Vagina (tissue), 2 donors: Measurements from ENCODE around the gene TIGD4. TPM values are rescaled to one million over a fixed set of nuclear protein-coding genes. Genes with fewer than 3 reads are reported as not detected.

ENCODE experiments used
- DNase-seq, 2 donors: peaks; one replicate each; pipeline ENCODE4 v3.0.0-alpha.2; 2017; ENCODE audit errors: extremely low spot score in 2 of 2
- H3K27ac ChIP-seq: fragments of 200-600 bp; sonication (generic); one replicate; pipeline ENCODE4 v1.5.1; 2019
- H3K27me3 ChIP-seq: fragments of 200-600 bp; sonication (generic); one replicate; pipeline ENCODE4 v1.5.1; 2019
- H3K36me3 ChIP-seq, 2 donors: fragments of 200-600 bp; sonication (generic); one replicate each; pipeline ENCODE4 v1.5.1; 2017 to 2019
- H3K4me1 ChIP-seq: fragments of 200-600 bp; sonication (generic); one replicate; pipeline ENCODE4 v1.5.1; 2019
- H3K4me3 ChIP-seq, 2 donors: fragments of 200-600 bp; sonication (generic); 1 replicate in 1 of 2; 2 replicates in 1 of 2; pipeline ENCODE4 v1.5.1; 2016 to 2019
- H3K9me3 ChIP-seq: fragments of 200-600 bp; sonication (generic); one replicate; pipeline ENCODE4 v1.5.1; 2019
- POLR2A ChIP-seq, 2 donors: fragments of 450-650 bp; IDR thresholded peaks; one replicate each; pipeline ENCODE4 v1.6.1; 2017; ENCODE audit warnings: antibody characterized with exemption in 2 of 2, mild to moderate bottlenecking in 2 of 2, moderate library complexity in 2 of 2
- POLR2AphosphoS5 ChIP-seq, 2 donors: sonication (generic); formaldehyde crosslinking; IDR thresholded peaks; one replicate each; pipeline ENCODE4 v1.9.0; 2017; ENCODE audit warnings: antibody characterized with exemption in 2 of 2, mild to moderate bottlenecking in 2 of 2, low read depth in 1 of 2; ENCODE audit not compliant: insufficient read depth in 1 of 2
- intact Hi-C: fragments of 100-400 bp; cut with DNase I; formaldehyde crosslinking; loops from one replicate; pipeline ENCODE4 v1.15.1; 2023
- total RNA-seq: library from RNA; depleted of rRNA; stranded (reverse); fragments of >200 nt; gene quantifications from one replicate; pipeline ENCODE4 v1.2.3, GENCODE V29; 2016
- TF ChIP-seq, protein P1 (sequence below), 3 experiments: fragments of 450-650 bp in 2 of 3; fragments of 200-600 bp in 1 of 3; sonication (generic) in 1 of 3; IDR thresholded peaks; one replicate each; pipeline ENCODE4 v1.5.1; 2017 to 2019; ENCODE audit warnings: antibody characterized with exemption in 3 of 3, mild to moderate bottlenecking in 2 of 3, moderate library complexity in 2 of 3

TIGD4 gene
- total RNA-seq, 1 donor from 2014 or later: 0.49 TPM

GRCh38 chr4:152820073-152820472 lies 40.5 kb upstream of the TIGD4 start:
- Histone ChIP-seq H3K4me1 (no peaks in the 10 kb centered on the region), H3K9me3 (no peaks in the 10 kb centered on the region), H3K4me3 (no peak overlapping the region), H3K27me3 (no peaks in the 10 kb centered on the region), H3K36me3 (no peaks in the 10 kb centered on the region), H3K27ac (no peak overlapping the region)
- intact Hi-C loops: no loop called here
- DNase-seq: no peak
- TF ChIP-seq, protein P1, sequence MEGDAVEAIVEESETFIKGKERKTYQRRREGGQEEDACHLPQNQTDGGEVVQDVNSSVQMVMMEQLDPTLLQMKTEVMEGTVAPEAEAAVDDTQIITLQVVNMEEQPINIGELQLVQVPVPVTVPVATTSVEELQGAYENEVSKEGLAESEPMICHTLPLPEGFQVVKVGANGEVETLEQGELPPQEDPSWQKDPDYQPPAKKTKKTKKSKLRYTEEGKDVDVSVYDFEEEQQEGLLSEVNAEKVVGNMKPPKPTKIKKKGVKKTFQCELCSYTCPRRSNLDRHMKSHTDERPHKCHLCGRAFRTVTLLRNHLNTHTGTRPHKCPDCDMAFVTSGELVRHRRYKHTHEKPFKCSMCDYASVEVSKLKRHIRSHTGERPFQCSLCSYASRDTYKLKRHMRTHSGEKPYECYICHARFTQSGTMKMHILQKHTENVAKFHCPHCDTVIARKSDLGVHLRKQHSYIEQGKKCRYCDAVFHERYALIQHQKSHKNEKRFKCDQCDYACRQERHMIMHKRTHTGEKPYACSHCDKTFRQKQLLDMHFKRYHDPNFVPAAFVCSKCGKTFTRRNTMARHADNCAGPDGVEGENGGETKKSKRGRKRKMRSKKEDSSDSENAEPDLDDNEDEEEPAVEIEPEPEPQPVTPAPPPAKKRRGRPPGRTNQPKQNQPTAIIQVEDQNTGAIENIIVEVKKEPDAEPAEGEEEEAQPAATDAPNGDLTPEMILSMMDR (IDR thresholded peaks at IDR 0.05): no peak
- no peak for TF ChIP-seq POLR2AphosphoS5 (IDR thresholded peaks at IDR 0.05; ENCODE audit: insufficient read depth in 1 of 2, low read depth in 1 of 2)
- no peak for TF ChIP-seq POLR2A (IDR thresholded peaks at IDR 0.05)

GRCh38 chr4:152819026-152819645 lies 39.6 kb upstream of the TIGD4 start:
- no peaks in the 10 kb centered on the region for H3K27me3 ChIP-seq
- no peak overlapping the region for H3K4me3 ChIP-seq
- peaks cover 0 to 4% of the 10 kb centered on the region in 2 donors for H3K36me3 ChIP-seq
- DNase-seq: no peak
- TF ChIP-seq POLR2AphosphoS5 (IDR thresholded peaks at IDR 0.05; ENCODE audit: insufficient read depth in 1 of 2, low read depth in 1 of 2) (no peak), POLR2A (IDR thresholded peaks at IDR 0.05) (no peak)
- TF ChIP-seq, protein P1 (IDR thresholded peaks at IDR 0.05): no peak
- intact Hi-C loops: no loop called here
- H3K27ac ChIP-seq: no peak overlapping the region
- no peaks in the 10 kb centered on the region for H3K9me3 ChIP-seq
- H3K4me1 ChIP-seq: no peaks in the 10 kb centered on the region

- no peaks in the 10 kb centered on the region for H3K4me1 ChIP-seq
- TF ChIP-seq, protein P1 (IDR thresholded peaks at IDR 0.05): no peak
- TF ChIP-seq POLR2A (IDR thresholded peaks at IDR 0.05) (no peak), POLR2AphosphoS5 (IDR thresholded peaks at IDR 0.05; ENCODE audit: insufficient read depth in 1 of 2, low read depth in 1 of 2) (no peak)
- H3K27me3 ChIP-seq: no peaks in the 10 kb centered on the region
- DNase-seq: no peak
- intact Hi-C loops: no loop called here
- H3K4me3 ChIP-seq: no peak overlapping the region
- H3K9me3 ChIP-seq: no peaks in the 10 kb centered on the region
- H3K36me3 ChIP-seq: peaks cover 0 to 4% of the 10 kb centered on the region in 2 donors
- no peak overlapping the region for H3K27ac ChIP-seq
Measured at GRCh38 chr4:152817331-152817730, 37.8 kb upstream of the TIGD4 start.

- no peak for TF ChIP-seq POLR2A (IDR thresholded peaks at IDR 0.05)
- TF ChIP-seq, protein P1 (IDR thresholded peaks at IDR 0.05): no peak
- TF ChIP-seq POLR2AphosphoS5 (IDR thresholded peaks at IDR 0.05; ENCODE audit: insufficient read depth in 1 of 2, low read depth in 1 of 2): no peak
- intact Hi-C loops: no loop called here
- Histone ChIP-seq H3K9me3 (no peaks in the 10 kb centered on the region), H3K4me3 (no peak overlapping the region), H3K27ac (no peak overlapping the region), H3K4me1 (no peaks in the 10 kb centered on the region), H3K27me3 (no peaks in the 10 kb centered on the region), H3K36me3 (peaks cover 0 to 4% of the 10 kb centered on the region in 2 donors)
- DNase-seq: no peak
Measured at GRCh38 chr4:152815078-152815477, 35.5 kb upstream of the TIGD4 start.

- intact Hi-C loops: no loop called here
Measured at GRCh38 chr4:152810715-152811287, 31.3 kb upstream of the TIGD4 start.

More at GRCh38 chr4:152810715-152811287, 31.3 kb upstream of the TIGD4 start:
- Histone ChIP-seq H3K4me3 (no peak overlapping the region), H3K4me1 (no peaks in the 10 kb centered on the region), H3K36me3 (peaks cover 0 to 4% of the 10 kb centered on the region in 2 donors), H3K27me3 (no peaks in the 10 kb centered on the region), H3K9me3 (no peaks in the 10 kb centered on the region), H3K27ac (no peak overlapping the region)
- no peak for DNase-seq
- TF ChIP-seq POLR2AphosphoS5 (IDR thresholded peaks at IDR 0.05; ENCODE audit: insufficient read depth in 1 of 2, low read depth in 1 of 2) (no peak), POLR2A (IDR thresholded peaks at IDR 0.05) (no peak)
- TF ChIP-seq, protein P1 (IDR thresholded peaks at IDR 0.05): no peak
